ENCODE measurements around the gene MYBPC1.

- no peak for TF ChIP-seq PBX3 (CRISPR knock-in tag; IDR thresholded peaks at IDR 0.05)
- no peak for TF ChIP-seq CTCF (tag by site-specific recombination; IDR thresholded peaks at IDR 0.05)
- TF ChIP-seq ZNF518A (tag by site-specific recombination; conservative IDR thresholded peaks at IDR 0.05; ENCODE audit: low read depth) = no peak
- no peak for TF ChIP-seq ZBTB8A (tag by site-specific recombination; IDR thresholded peaks at IDR 0.05)
- no peak for TF ChIP-seq ZNF658 (tag by site-specific recombination; IDR thresholded peaks at IDR 0.05)
- no peak for TF ChIP-seq ZNF639 (tag by site-specific recombination; IDR thresholded peaks at IDR 0.05)
- no peak for TF ChIP-seq ZSCAN18 (tag by site-specific recombination; IDR thresholded peaks at IDR 0.05)
- TF ChIP-seq PRDM6 (tag by site-specific recombination; IDR thresholded peaks at IDR 0.05) = no peak
- no peak for TF ChIP-seq ZNF830 (tag by site-specific recombination; IDR thresholded peaks at IDR 0.05; ENCODE audit: low read depth)
Observed at GRCh38 chr12:101604132-101604531, 9.4 kb downstream of the MYBPC1 start.

All from HEK293 (cell line).